Right lobe of liver (tissue), 6 donors: ENCODE measurements around the gene HSDL1. TPM values are rescaled to one million over a fixed set of nuclear protein-coding genes. Genes with fewer than 3 reads are reported as not detected.

ENCODE experiments used
- ATAC-seq, 4 donors: fragments of 200-7000 bp; cut with Tn5 transposase; one replicate each; pipeline ENCODE4 v1.9.1; 2020; ENCODE audit warnings: mild to moderate bottlenecking in 4 of 4, moderate library complexity in 4 of 4
- DNase-seq, 3 donors: peaks; one replicate each; pipeline ENCODE4 v3.0.0-alpha.2; 2020
- H3K27ac ChIP-seq, 3 donors: fragments of 200-600 bp; one replicate each; pipeline ENCODE4 v1.8.0; 2022
- H3K27me3 ChIP-seq, 2 donors: fragments of 200-600 bp; one replicate each; pipeline ENCODE4 v1.8.0; 2022
- H3K36me3 ChIP-seq, 4 donors: fragments of 200-600 bp; sonication (generic) in 1 of 4; one replicate each; pipeline versions ENCODE4 v1.5.1 to v1.8.0; 2017 to 2022; ENCODE audit warnings: control low read depth in 1 of 4
- H3K4me1 ChIP-seq, 4 donors: fragments of 200-600 bp; sonication (generic) in 1 of 4; one replicate each; pipeline versions ENCODE4 v1.5.1 to v1.8.0; 2017 to 2022; ENCODE audit warnings: control low read depth in 1 of 4
- H3K4me3 ChIP-seq, 3 donors: fragments of 200-600 bp; one replicate each; pipeline ENCODE4 v1.8.0; 2022
- H3K9me3 ChIP-seq, 4 donors: fragments of 200-600 bp; sonication (generic) in 1 of 4; one replicate each; pipeline versions ENCODE4 v1.5.1 to v1.8.0; 2017 to 2022; ENCODE audit warnings: control low read depth in 1 of 4
- POLR2A ChIP-seq: fragments of 450-650 bp; IDR thresholded peaks from one replicate; pipeline ENCODE4 v1.6.1; 2017; ENCODE audit warnings: antibody characterized with exemption, mild to moderate bottlenecking
- WGBS: methylation state at CpG from one replicate; pipeline ENCODE4 v1.1.6; 2018; ENCODE audit warnings: low coverage, low lambda C conversion rate; ENCODE audit not compliant: insufficient coverage; ENCODE audit errors: missing lambda C conversion rate; 5-methylcytosine and 5-hydroxymethylcytosine counted together
- intact Hi-C, 2 donors: fragments of 100-400 bp; cut with DNase I; formaldehyde crosslinking; loops; one replicate each; pipeline versions ENCODE4 v1.11.2 to v1.14.1; 2022
- total RNA-seq, 6 experiments: library from RNA; depleted of rRNA in 2 of 6; stranded (reverse); fragments of >200 nt in 2 of 6; fragmentation: NEBNext Ultra II Directional in 3 of 6; extraction: Animal tissue kit (Norgen Biotek cat#: 25700) in 3 of 6; gene quantifications; one replicate each; pipeline versions ENCODE4 v1.1.0 to v1.2.4, GENCODE V29; 2016 to 2023
- TF ChIP-seq, protein P1 (sequence below), 4 donors: fragments of 200-600 bp in 3 of 4; fragments of 450-650 bp in 1 of 4; IDR thresholded peaks; one replicate each; pipeline versions ENCODE4 v1.5.1 to v1.8.0; 2016 to 2022; ENCODE audit warnings: antibody characterized with exemption in 4 of 4, mild to moderate bottlenecking in 2 of 4
- donor health status: DM: no; HTN: yes; CAD: no.
- donor health status: DM: no; HTN: no; CAD: no.
- donor health status: DM: no; HTN: no; CAD: no.
- donor health status: DM: no; HTN: yes; CAD: no.
- donor health status: DM: no; HTN: yes; CAD: no.

The HSDL1 gene
- total RNA-seq, 6 experiments from 2014 or later: 4.3 to 8.1 (median 6.2) TPM

DNA sequence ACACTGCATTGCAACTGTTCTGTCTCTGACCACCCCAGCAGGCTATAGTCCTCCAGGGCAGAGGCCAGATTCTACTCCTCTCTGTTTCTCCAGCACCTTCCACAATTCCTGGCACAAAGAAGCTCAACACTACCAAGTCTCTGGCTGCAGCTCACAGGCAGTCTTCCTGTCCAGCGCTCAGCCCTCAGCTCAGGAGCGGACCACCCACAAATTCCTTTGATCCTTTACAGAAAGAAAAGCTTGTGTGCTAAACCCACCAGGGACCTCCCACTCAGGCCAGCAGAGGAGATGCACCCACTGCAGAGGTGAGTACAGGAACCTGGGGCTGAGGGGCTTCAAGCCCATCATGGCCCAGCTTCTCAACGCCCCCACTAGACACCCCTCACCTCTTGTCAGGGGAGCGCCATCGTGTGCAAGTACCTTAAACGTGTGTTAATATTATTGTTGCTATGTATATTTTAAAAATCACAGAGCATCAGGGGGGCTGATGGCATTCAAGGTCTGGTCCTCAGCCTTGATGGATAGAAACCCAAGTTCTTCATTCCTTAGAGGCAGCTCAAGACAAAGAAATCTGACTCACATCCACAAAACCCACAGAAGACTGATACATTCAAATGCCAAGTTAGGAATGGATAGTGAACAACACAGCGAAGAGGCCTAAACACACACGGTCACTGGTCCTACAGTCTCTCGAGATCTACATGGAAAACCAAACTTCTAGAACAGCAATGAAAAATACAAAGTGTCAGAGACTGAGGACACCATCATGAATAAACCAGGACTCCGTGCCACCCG, 8.4 kb downstream of the HSDL1 start:
- Histone ChIP-seq H3K27ac (no peak overlapping the region), H3K4me1 (no peaks in the 10 kb centered on the region), H3K4me3 (no peak overlapping the region), H3K9me3 (no peaks in the 10 kb centered on the region), H3K36me3 (no peaks in the 10 kb centered on the region), H3K27me3 (no peaks in the 10 kb centered on the region)
- intact Hi-C loops: no loop called here
- 94% methylated on average over 6 of the region's 11 CpGs for WGBS
- DNase-seq: no peak
- no peak for ATAC-seq
- TF ChIP-seq, protein P1, sequence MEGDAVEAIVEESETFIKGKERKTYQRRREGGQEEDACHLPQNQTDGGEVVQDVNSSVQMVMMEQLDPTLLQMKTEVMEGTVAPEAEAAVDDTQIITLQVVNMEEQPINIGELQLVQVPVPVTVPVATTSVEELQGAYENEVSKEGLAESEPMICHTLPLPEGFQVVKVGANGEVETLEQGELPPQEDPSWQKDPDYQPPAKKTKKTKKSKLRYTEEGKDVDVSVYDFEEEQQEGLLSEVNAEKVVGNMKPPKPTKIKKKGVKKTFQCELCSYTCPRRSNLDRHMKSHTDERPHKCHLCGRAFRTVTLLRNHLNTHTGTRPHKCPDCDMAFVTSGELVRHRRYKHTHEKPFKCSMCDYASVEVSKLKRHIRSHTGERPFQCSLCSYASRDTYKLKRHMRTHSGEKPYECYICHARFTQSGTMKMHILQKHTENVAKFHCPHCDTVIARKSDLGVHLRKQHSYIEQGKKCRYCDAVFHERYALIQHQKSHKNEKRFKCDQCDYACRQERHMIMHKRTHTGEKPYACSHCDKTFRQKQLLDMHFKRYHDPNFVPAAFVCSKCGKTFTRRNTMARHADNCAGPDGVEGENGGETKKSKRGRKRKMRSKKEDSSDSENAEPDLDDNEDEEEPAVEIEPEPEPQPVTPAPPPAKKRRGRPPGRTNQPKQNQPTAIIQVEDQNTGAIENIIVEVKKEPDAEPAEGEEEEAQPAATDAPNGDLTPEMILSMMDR (IDR thresholded peaks at IDR 0.05): no peak
- no peak for TF ChIP-seq POLR2A

- ATAC-seq: no peak
- Histone ChIP-seq H3K9me3 (no peaks in the 10 kb centered on the region), H3K36me3 (peaks cover 0 to 14% (median 6%) of the 10 kb centered on the region in 4 donors), H3K4me1 (no peaks in the 10 kb centered on the region), H3K27ac (no peak overlapping the region), H3K4me3 (no peak overlapping the region), H3K27me3 (no peaks in the 10 kb centered on the region)
- no peak for DNase-seq
- TF ChIP-seq POLR2A: no peak
- TF ChIP-seq, protein P1 (IDR thresholded peaks at IDR 0.05): no peak
- WGBS: 84% methylated on average over 7 of the region's 7 CpGs
- intact Hi-C loops: no loop called here
These were observed 12.3 kb downstream of the HSDL1 start for GRCh38 chr16:84132527-84133285.

DNA sequence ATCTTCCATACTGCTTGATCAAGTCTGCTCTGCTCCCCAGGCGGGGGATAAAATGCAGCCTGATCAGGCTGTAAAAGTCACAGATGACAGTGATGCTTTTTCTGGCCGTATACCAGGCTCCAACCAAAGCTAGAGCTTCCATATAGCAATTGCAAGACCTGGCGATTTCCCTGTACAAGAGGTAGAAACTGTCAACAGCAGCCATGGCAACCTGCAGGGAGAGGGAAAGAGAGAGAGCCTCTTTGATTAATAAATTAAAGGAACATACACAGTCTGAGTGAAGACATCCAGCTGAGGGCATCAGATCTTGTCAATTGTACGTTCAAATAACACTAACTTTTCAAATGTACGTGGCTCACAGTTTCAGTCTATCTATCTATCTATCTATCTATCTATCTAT, 13.9 kb downstream of the HSDL1 start:
- 91% methylated on average over 4 of the region's 5 CpGs for WGBS
- ATAC-seq (no peak), DNase-seq (no peak)
- intact Hi-C loops: no loop called here
- Histone ChIP-seq H3K27ac (no peak overlapping the region), H3K36me3 (peaks cover 0 to 14% (median 6%) of the 10 kb centered on the region in 4 donors), H3K27me3 (no peaks in the 10 kb centered on the region), H3K4me1 (no peaks in the 10 kb centered on the region), H3K4me3 (no peak overlapping the region), H3K9me3 (no peaks in the 10 kb centered on the region)
- TF ChIP-seq POLR2A: no peak
- TF ChIP-seq, protein P1 (IDR thresholded peaks at IDR 0.05): no peak

- no peak for DNase-seq
- no peak overlapping the region for H3K27ac ChIP-seq
- ATAC-seq: no peak
- peaks cover 0 to 7% (median 2%) of the 10 kb centered on the region in 4 donors for H3K36me3 ChIP-seq
- no peak overlapping the region for H3K4me3 ChIP-seq
- intact Hi-C loops: no loop called here
- TF ChIP-seq POLR2A: no peak
- TF ChIP-seq, protein P1 (IDR thresholded peaks at IDR 0.05): no peak
- H3K9me3 ChIP-seq: no peaks in the 10 kb centered on the region
- no peaks in the 10 kb centered on the region for H3K27me3 ChIP-seq
- no peaks in the 10 kb centered on the region for H3K4me1 ChIP-seq
- WGBS: 92% methylated on average over 7 of the region's 7 CpGs
These were observed 20.5 kb downstream of the HSDL1 start for GRCh38 chr16:84124257-84125073.
